NCI-H1436 treated with DMSO at 0.1 percent for 48 hours (cell line): ENCODE measurements around the gene LGALS7B.
"Not testable (repeated sequence)": the region's sequence is repeated elsewhere in the genome, so short reads cannot be mapped to it uniquely, and the experiment has no call there.

ENCODE experiments used
- DNase-seq: peaks from one replicate; lab custom pipeline; 2025; lab: John Stamatoyannopoulos, UW

Gene LGALS7B

GRCh38 chr19:38788478-38789243, at the start of gene LGALS7B:
LGALS7B (plus strand) TSS chr19:38789200; CDS start chr19:38789227, 27 bp downstream.
- DNase-seq, result no peak

DNA sequence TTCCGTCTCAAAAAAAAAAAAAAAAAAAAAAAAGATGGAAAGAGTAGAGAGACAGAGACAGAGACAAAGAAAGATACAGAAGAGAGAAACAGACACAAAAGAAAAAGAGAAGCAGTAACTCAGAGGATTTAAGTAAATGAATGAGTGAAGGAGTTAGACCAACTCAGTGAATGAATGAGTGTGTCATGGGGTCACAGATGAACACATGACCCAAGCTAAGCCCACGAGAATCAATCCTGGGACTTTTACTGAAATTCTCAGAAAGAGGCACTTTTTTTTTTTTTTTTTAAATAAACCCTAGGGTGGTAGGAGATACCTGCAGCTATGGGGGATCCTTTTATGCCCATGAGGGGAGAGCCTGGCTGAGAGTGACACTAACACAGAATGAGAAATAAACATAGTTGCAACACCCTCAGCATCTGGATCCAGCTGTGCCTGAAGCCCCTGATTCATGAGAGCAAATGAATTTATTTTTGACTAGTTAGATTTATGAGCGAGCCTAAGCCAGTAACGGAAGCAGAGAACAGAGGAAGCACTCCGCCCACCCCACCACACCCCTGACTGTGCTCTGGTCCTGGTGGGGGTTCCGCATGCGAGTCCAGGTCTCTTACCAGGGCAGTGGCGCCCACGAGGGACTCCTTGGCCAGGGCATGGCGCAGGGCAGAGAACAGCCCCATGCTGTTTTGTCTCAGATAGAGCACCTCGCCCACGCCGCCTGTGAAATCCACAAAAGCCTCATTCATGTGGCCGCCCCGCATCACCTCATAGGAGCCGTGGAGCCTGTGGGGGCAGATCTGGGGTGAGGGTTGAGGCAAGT, 49.4 kb upstream of the LGALS7B start:
- no peak for DNase-seq

DNA sequence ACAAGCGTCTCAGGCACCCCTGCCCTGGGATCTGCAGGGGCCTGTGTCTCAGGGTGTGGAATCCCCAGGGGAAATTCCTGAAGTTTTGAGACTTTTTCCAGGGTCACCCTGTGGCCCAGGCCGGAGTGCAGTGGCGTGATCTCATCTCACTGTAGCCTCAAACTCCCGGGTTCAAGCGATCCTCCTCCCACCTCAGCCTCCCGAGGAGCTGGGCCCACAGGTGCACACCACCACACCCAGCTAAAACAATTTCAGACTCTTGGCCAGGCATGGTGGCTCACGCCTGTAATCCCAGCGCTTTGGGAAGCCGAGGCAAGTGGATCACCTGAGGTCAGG, 48.8 kb upstream of the LGALS7B start:
- DNase-seq, result no peak

- no peak for DNase-seq
These were observed 48.1 kb upstream of the LGALS7B start for GRCh38 chr19:38740932-38741331.

- no peak for DNase-seq
These were observed 47.3 kb upstream of the LGALS7B start for GRCh38 chr19:38741670-38742069.

DNA sequence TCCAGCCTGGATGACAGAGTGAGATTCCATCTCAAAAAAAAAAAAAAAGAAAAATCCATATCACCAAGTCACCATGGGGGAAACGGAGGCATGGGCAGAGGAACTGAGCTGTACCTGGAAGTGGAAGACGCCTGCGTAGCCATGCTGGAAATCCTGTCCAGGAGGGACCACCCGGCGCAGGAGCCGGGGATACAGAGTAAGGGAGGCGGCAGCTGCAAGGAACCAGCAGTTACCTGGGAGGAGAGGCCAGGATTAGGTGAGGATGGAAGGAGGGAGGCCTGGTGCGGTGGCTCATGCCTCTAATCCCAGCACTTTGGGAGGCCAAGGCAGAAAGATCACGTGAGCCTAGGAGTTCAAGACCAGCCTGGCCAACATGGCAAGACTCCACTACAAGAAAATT, 46.7 kb upstream of the LGALS7B start:
- no peak for DNase-seq

DNA sequence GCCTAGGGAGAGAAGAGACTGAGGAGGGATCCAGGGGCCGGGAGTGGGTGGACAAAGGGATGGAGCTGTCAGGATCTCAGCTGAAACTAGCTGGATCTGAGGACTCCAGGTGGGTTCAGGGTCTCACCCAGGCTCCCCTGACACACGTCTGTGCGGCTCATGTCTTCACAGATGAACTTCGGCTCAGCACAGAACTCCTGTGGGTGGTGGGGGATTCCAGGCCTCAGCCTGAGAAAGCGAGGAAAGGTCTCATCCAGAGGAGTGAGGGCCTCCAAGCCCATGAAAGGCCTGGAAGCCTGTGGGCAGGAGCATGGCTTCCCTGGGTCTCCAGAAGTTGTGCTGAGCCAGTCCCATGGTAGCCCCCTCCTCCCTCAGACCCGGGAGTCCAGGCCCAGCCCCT, 46.1 kb upstream of the LGALS7B start:
- no peak for DNase-seq

GRCh38 chr19:38743394-38744297, 45.4 kb upstream of the LGALS7B start:
- no peak for DNase-seq

DNA sequence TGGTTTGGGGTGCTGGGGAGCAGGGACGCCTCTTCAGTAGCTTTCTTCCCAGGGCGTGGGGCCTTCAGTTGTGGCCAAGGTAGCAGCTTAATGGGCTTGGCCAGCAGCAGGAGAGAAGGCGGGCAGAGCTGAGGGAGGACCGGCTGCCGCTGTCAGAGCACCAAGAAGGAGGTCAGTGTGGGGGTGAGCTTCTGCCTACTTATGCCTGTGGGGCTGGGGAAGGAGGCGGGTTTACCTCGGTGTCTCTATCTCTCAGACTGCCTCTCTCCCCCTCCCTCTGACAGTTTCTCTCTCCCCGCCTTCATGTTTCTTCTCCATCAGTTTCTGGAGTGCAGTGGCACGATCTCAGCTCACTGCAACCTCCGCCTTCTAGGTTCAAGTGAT, 44.7 kb upstream of the LGALS7B start, which contains the start of gene CAPN12:
Gene CAPN12 (minus strand): TSS at position 177 of the 384 bp plus-strand sequence. CDS start 309 bp downstream, outside the sequence.
- no peak for DNase-seq

GRCh38 chr19:38744874-38745273, 44.1 kb upstream of the LGALS7B start:
- no peak for DNase-seq

GRCh38 chr19:38745316-38745715, 43.7 kb upstream of the LGALS7B start:
- no peak for DNase-seq

GRCh38 chr19:38753783-38754182, 35.2 kb upstream of the LGALS7B start:
- not testable (repeated sequence) for DNase-seq

GRCh38 chr19:38754196-38754595, 34.8 kb upstream of the LGALS7B start:
- not testable (repeated sequence) for DNase-seq

DNA sequence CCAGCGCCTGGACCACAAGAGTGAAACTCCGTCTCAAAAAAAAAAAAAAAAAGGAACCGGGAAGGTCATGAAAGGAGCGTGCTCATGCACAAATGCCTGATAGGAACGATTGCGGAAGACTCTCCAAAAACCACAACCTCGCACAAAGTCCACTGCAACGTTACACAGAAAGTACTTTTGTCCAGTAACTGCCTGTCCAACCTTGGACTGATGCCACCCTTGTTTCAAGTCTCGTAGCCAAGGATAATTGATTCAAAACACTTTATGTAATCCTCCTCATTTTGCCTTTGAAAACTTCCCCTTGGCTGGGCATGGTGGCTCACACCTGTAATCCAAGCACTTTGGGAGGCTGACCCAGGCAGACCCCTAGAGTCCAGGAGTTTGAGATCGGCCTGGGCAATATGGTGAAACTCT, 29.4 kb upstream of the LGALS7B start:
- DNase-seq, result no peak

GRCh38 chr19:38760805-38761517, 28.0 kb upstream of the LGALS7B start:
- DNase-seq, result not testable (repeated sequence)

- not testable (repeated sequence) for DNase-seq
These were observed 27.1 kb upstream of the LGALS7B start for GRCh38 chr19:38761884-38762389.

GRCh38 chr19:38763795-38764220, 25.2 kb upstream of the LGALS7B start:
- DNase-seq, result no peak

DNA sequence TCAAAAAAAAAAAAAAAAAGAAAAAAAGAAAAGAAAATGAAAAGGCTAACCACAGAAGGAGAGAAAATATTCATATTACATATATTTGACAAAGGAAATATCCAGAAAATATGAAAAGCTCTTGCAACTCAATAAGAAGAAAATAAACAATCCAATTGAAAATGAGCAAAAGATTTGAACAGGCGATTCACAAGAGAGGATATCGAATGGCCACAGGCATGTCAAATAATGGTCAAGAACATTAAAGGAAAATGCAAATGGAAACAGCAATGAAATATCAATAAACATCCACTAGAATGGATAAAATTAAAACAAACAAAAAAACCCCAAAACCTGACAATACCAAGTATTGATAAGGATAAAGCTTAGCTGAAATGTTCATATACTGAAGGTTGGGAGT, 23.8 kb upstream of the LGALS7B start:
- no peak for DNase-seq

- DNase-seq, result no peak
These were observed 22.5 kb upstream of the LGALS7B start for GRCh38 chr19:38766276-38767047.

DNA sequence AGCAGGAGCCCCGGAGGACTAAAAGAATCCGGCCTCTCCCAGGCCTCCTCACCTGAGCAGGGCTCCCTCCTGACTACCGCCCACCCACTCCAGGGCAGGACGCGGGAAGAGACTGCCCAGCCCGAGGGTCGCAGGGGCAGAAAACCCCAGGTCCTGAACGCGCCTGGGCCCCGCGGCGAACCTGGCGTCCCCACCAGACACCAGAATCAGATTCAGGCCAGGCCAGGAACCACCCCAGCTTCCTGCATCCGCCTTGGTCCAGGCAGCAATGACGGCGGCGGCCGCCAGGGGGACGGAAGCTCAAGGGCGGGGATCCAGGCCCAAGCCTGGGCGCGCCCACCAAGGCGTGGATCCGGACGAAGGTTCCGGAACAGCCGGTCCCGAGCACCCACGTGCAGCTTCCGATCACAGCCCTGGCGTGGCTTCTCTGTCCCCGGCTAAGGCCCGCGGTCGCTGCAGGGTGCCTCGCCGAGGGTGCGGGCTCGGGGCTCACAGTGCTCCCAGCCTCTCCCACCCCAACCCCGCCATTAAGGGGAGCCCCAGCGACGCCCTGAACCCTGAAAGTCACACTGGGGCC, 19.3 kb upstream of the LGALS7B start:
- no peak for DNase-seq
